H1 (cell line): ENCODE results near the gene CPNE4. TPM values are rescaled to one million over a fixed set of nuclear protein-coding genes. Genes with fewer than 3 reads are reported as not detected.

Experiments used
- CTCF ChIA-PET: fragments of 300-600 bp; sonication (Branson Sonifier 250); formaldehyde crosslinking; loops from one replicate; lab custom pipeline; 2021; ENCODE audit not compliant: partially characterized antibody; lab: Charles Lee
- POLR2A ChIA-PET: fragments of 300-600 bp; sonication (Branson Sonifier 250); formaldehyde crosslinking; loops from one replicate; lab custom pipeline; 2021; ENCODE audit warnings: inconsistent platforms; ENCODE audit not compliant: partially characterized antibody; lab: Charles Lee
- DNase-seq, 2 experiments: peaks; one replicate each; pipeline versions ENCODE4 v3.0.0 to v3.0.0-alpha.2; 2010 to 2022; ENCODE audit warnings: low spot score in 2 of 2, low read depth in 1 of 2, mixed read lengths in 1 of 2
- FAIRE-seq: peaks from 2 replicates; lab custom pipeline; 2011; peaks lifted over from hg19 to GRCh38; lab: Jason Lieb, UNC
- H2AFZ ChIP-seq: 2 replicates; pipeline ENCODE4 v1.8.1; 2012; ENCODE audit warnings: low read length, inconsistent platforms
- H2AK5ac ChIP-seq: 2 replicates; pipeline ENCODE4 v1.6.1; 2013; ENCODE audit warnings: low read depth, low read length
- H2BK120ac ChIP-seq: replicated peaks from 2 replicates; pipeline ENCODE3; 2013; ENCODE audit warnings: low read depth, low read length, inconsistent platforms
- H2BK12ac ChIP-seq: 2 replicates; pipeline ENCODE4 v1.6.1; 2013; ENCODE audit warnings: low read depth, low read length
- H2BK15ac ChIP-seq: 2 replicates; pipeline ENCODE4 v1.6.1; 2013; ENCODE audit warnings: low read length
- H2BK20ac ChIP-seq: 2 replicates; pipeline ENCODE4 v1.6.1; 2013; ENCODE audit warnings: low read length
- H2BK5ac ChIP-seq: 2 replicates; pipeline ENCODE4 v1.6.1; 2013; ENCODE audit warnings: low read depth, low read length
- H3K14ac ChIP-seq: 2 replicates; pipeline ENCODE4 v1.6.1; 2013; ENCODE audit warnings: inconsistent platforms; ENCODE audit not compliant: insufficient read length
- H3K18ac ChIP-seq: 2 replicates; pipeline ENCODE4 v1.6.1; 2013; ENCODE audit warnings: low read length; ENCODE audit errors: extremely low read depth
- H3K23ac ChIP-seq: 2 replicates; pipeline ENCODE4 v1.6.1; 2013; ENCODE audit warnings: inconsistent platforms; ENCODE audit not compliant: insufficient read length
- H3K23me2 ChIP-seq: 2 replicates; pipeline ENCODE4 v1.6.1; 2013; ENCODE audit warnings: low read depth, low read length
- H3K27ac ChIP-seq: 2 replicates; pipeline ENCODE4 v1.6.1; 2011; ENCODE audit warnings: low read depth, low read length, inconsistent platforms
- H3K27me3 ChIP-seq, 4 experiments: replicated peaks in 1 of 4; 1 replicate in 1 of 4; 2 replicates in 3 of 4; pipeline versions ENCODE4 v1.6.1 to v1.8.1; 2011 to 2013; ENCODE audit warnings: low read length in 3 of 4, mild to moderate bottlenecking in 3 of 4, inconsistent platforms in 2 of 4, mixed read lengths in 2 of 4, moderate library complexity in 1 of 4; ENCODE audit not compliant: control insufficient read depth in 3 of 4, insufficient read depth in 3 of 4; ENCODE audit errors: extremely low read depth in 1 of 4
- H3K36me3 ChIP-seq, 4 experiments: 2 replicates each; pipeline versions ENCODE4 v1.6.1 to v1.8.1; 2011 to 2013; ENCODE audit warnings: mild to moderate bottlenecking in 4 of 4, low read length in 3 of 4, moderate library complexity in 2 of 4, control low read depth in 1 of 4, inconsistent platforms in 1 of 4; ENCODE audit not compliant: insufficient read depth in 4 of 4, control insufficient read depth in 2 of 4
- H3K4ac ChIP-seq: replicated peaks from 2 replicates; pipeline ENCODE3; 2013; ENCODE audit warnings: low read length, low read depth, mixed read lengths, inconsistent platforms; ENCODE audit not compliant: insufficient read length
- H3K4me1 ChIP-seq, 4 experiments: replicated peaks in 1 of 4; 1 replicate in 1 of 4; 2 replicates in 3 of 4; pipeline versions ENCODE4 v1.6.1 to v1.8.1; 2011 to 2013; ENCODE audit warnings: low read length in 3 of 4, inconsistent platforms in 2 of 4, mixed read lengths in 1 of 4; ENCODE audit not compliant: insufficient read depth in 4 of 4, control insufficient read depth in 3 of 4
- H3K4me2 ChIP-seq, 2 experiments: 2 replicates each; pipeline versions ENCODE4 v1.6.1 to v1.8.1; 2011 to 2013; ENCODE audit warnings: low read depth in 2 of 2, low read length in 2 of 2, control low read depth in 1 of 2, inconsistent platforms in 1 of 2, mild to moderate bottlenecking in 1 of 2; ENCODE audit not compliant: insufficient read depth in 1 of 2
- H3K4me3 ChIP-seq, 4 experiments: fragments of 200-600, 300-600 bp in 1 of 4; sonication (generic), shearing (Covaris generic), sonication (Bioruptor Twin) in 1 of 4; 2 replicates each; pipeline versions ENCODE4 v1.5.1 to v1.8.1; 2011 to 2016; ENCODE audit warnings: low read length in 4 of 4, low read depth in 3 of 4, control low read depth in 2 of 4, inconsistent platforms in 2 of 4, mild to moderate bottlenecking in 2 of 4, mixed read lengths in 1 of 4, moderate library complexity in 1 of 4; ENCODE audit not compliant: insufficient read depth in 2 of 4; ENCODE audit errors: extremely low read depth in 1 of 4
- H3K56ac ChIP-seq: replicated peaks from 2 replicates; pipeline ENCODE3; 2013; ENCODE audit warnings: low read depth, mild to moderate bottlenecking, mixed read lengths, low read length, inconsistent platforms; ENCODE audit not compliant: insufficient read length
- H3K79me1 ChIP-seq: 2 replicates; pipeline ENCODE4 v1.6.1; 2013; ENCODE audit warnings: low read depth, low read length, control low read depth
- H3K79me2 ChIP-seq, 2 experiments: 2 replicates each; pipeline versions ENCODE4 v1.6.1 to v1.8.1; 2012 to 2013; ENCODE audit warnings: low read length in 2 of 2, mild to moderate bottlenecking in 2 of 2, inconsistent platforms in 1 of 2; ENCODE audit not compliant: insufficient read depth in 2 of 2, control insufficient read depth in 1 of 2
- H3K9ac ChIP-seq, 4 experiments: replicated peaks in 1 of 4; 1 replicate in 1 of 4; 2 replicates in 3 of 4; pipeline versions ENCODE4 v1.6.1 to v1.8.1; 2011 to 2013; ENCODE audit warnings: low read depth in 3 of 4, low read length in 3 of 4, control low read depth in 2 of 4, mild to moderate bottlenecking in 2 of 4, moderate library complexity in 2 of 4, inconsistent platforms in 1 of 4; ENCODE audit errors: extremely low read depth in 1 of 4
- H3K9me3 ChIP-seq, 2 experiments: 2 replicates each; pipeline versions ENCODE4 v1.6.1 to v1.8.1; 2012 to 2013; ENCODE audit warnings: mild to moderate bottlenecking in 2 of 2, moderate library complexity in 2 of 2, control low read depth in 1 of 2, inconsistent platforms in 1 of 2, low read depth in 1 of 2, low read length in 1 of 2, mixed read lengths in 1 of 2; ENCODE audit not compliant: insufficient read depth in 2 of 2
- H4K20me1 ChIP-seq, 2 experiments: replicated peaks in 1 of 2; 2 replicates each; pipeline versions ENCODE3 to v1.8.1; 2011 to 2013; ENCODE audit warnings: inconsistent platforms in 2 of 2, low read length in 2 of 2, mild to moderate bottlenecking in 1 of 2; ENCODE audit not compliant: insufficient read depth in 2 of 2, control insufficient read depth in 1 of 2
- H4K5ac ChIP-seq: 2 replicates; pipeline ENCODE4 v1.6.1; 2013; ENCODE audit warnings: low read length, low read depth, mixed read lengths, inconsistent platforms; ENCODE audit not compliant: insufficient read length
- H4K8ac ChIP-seq: 2 replicates; pipeline ENCODE4 v1.8.0; 2013; ENCODE audit warnings: mild to moderate bottlenecking, moderate library complexity, low read length, inconsistent platforms; ENCODE audit not compliant: insufficient read depth; ENCODE audit errors: extremely low read depth
- H4K91ac ChIP-seq: replicated peaks from 2 replicates; pipeline ENCODE3; 2013; ENCODE audit warnings: low read length, mixed read lengths, inconsistent platforms; ENCODE audit not compliant: insufficient read length
- BACH1 ChIP-seq: IDR thresholded peaks from 2 replicates; pipeline ENCODE4 v1.6.1; 2012; ENCODE audit warnings: low read length, improper control_type of control experiment
- BCL11A ChIP-seq, 2 experiments: IDR thresholded peaks; one replicate each; pipeline ENCODE4 v1.6.1; 2011; ENCODE audit warnings: low read depth in 2 of 2, low read length in 2 of 2, mild to moderate bottlenecking in 2 of 2
- CBX5 ChIP-seq: fragments of 300-800, 300-1000 bp; sonication (generic); IDR thresholded peaks from 2 replicates; pipeline ENCODE4 v1.7.1; 2016; ENCODE audit warnings: antibody characterized with exemption, low read length, low read depth
- GTF2F1 ChIP-seq: IDR thresholded peaks from 2 replicates; pipeline ENCODE4 v1.6.1; 2012; ENCODE audit warnings: low read depth, low read length, improper control_type of control experiment, borderline replicate concordance
- HDAC6 ChIP-seq: IDR thresholded peaks from one replicate; pipeline ENCODE4 v1.7.1; 2012; ENCODE audit warnings: low read depth, mild to moderate bottlenecking, inconsistent platforms, low read length, moderate library complexity
- SIRT6 ChIP-seq: IDR thresholded peaks from one replicate; pipeline ENCODE4 v1.7.1; 2012; ENCODE audit warnings: low read length, inconsistent platforms
- polyA plus RNA-seq, 7 experiments: library from polyadenylated mRNA; depleted of rRNA in 3 of 7; stranded (reverse) in 5 of 7; unstranded in 2 of 7; fragments of >200 nt in 5 of 7; fragments of 200-250 nt in 2 of 7; gene quantifications; 1 replicate in 5 of 7; 2 replicates in 1 of 7; 4 replicates in 1 of 7; pipeline versions ENCODE4 v1.2.1 to v1.2.3, GENCODE V29; 2011 to 2013; ENCODE audit warnings: missing spikeins in 2 of 7, mixed read lengths in 2 of 7
- total RNA-seq: library from RNA; stranded (reverse); fragmentation: NEBNext Ultra II Directional; extraction: Animal tissue kit (Norgen Biotek cat#: 25700); gene quantifications from 2 replicates; pipeline ENCODE4 v1.2.1, GENCODE V29; 2021

CPNE4 gene
- total and polyA plus RNA-seq, 2 of the 8 experiments (the other 6 are each of a cell fraction or from before 2014, with no cell fraction given), result 0.82 to 3.8 TPM

DNA sequence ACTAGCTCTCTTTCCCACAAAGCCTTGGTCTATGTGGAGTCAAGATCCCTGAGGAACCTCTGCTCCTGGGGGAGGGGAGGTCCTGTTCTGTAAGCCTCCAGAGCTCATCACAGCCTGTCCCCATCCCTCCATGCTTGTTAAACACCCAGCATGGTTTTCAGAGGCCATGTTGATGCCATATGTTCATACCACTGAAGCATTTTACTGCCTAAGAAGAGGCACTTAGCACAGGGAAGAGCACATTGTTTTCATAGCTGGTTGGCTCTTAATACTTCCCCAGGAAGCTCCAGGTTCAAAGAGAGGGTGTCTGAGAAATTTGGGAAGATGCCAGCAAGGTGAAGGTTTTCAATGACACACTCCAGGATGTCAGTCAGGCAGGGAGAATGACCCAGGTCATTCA is 25.6 kb downstream of the CPNE4 start:
- Histone ChIP-seq H2AFZ (no peak overlapping the region), H2AK5ac (no peak overlapping the region), H4K5ac (no peak overlapping the region), H2BK120ac (no peak overlapping the region), H3K9ac (no peak overlapping the region), H3K23me2 (no peaks in the 10 kb centered on the region; the same call in 1 of the 2 replicates), H4K91ac (no peak overlapping the region), H3K4me1 (peaks cover 0 to 5% (median 0%) of the 10 kb centered on the region in 4 experiments; a peak in 2 of 7 replicates), H3K56ac (no peak overlapping the region), H3K18ac (no peak overlapping the region), H3K14ac (no peak overlapping the region), H2BK15ac (no peak overlapping the region), H3K27ac (no peak overlapping the region), H4K20me1 (no peaks in the 10 kb centered on the region), H2BK5ac (no peak overlapping the region), H3K23ac (no peak overlapping the region), H3K9me3 (no peaks in the 10 kb centered on the region), H3K36me3 (no peaks in the 10 kb centered on the region), H2BK12ac (no peak overlapping the region), H2BK20ac (no peak overlapping the region), H3K4ac (no peak overlapping the region), H4K8ac (no peak overlapping the region), H3K4me3 (no peak overlapping the region), H3K79me1 (no peaks in the 10 kb centered on the region), H3K79me2 (no peaks in the 10 kb centered on the region), H3K27me3 (no peaks in the 10 kb centered on the region), H3K4me2 (no peak overlapping the region)
- FAIRE-seq, result no peak
- ChIA-PET POLR2A (no interaction called here), CTCF (interaction anchor here (0.7 to 7.7 kb wide), 10 partner anchors 9 to 455 kb away, joined by 3 to 83 read pairs (median 4); no protein-coding TSS in a partner anchor)
- TF ChIP-seq SIRT6 (no peak), CBX5 (no peak), GTF2F1 (no peak), BCL11A (IDR thresholded peaks at IDR 0.05; ENCODE audit: low read depth in 2 of 2, low read length in 2 of 2) (no peak), HDAC6 (no peak), BACH1 (no peak)
- DNase-seq, result no peak
